Measurements from ENCODE around the gene NRCAM. TPM values are rescaled to one million over a fixed set of nuclear protein-coding genes. Genes with fewer than 3 reads are reported as not detected.

The NRCAM gene
- total and polyA plus RNA-seq, 12 donors = 71.6 to 222 (median 148) TPM

GRCh38 chr7:108290459-108291151, 165.6 kb downstream of the NRCAM start:
- intact Hi-C loops (cut with DNase I) = no loop called here
- H3K27me3 ChIP-seq = no peaks in the 10 kb centered on the region
- DNase-seq = no peak
- no peaks in the 10 kb centered on the region for H3K36me3 ChIP-seq (replicated peaks in 1 of 2)
- H3K4me3 ChIP-seq = no peak overlapping the region
- peak overlapping the region in 4 of 5 donors; percentile 20 to 58 (median 36) for H3K27ac ChIP-seq
- H3K4me1 ChIP-seq (replicated peaks in 1 of 2) = peaks cover 4 to 43% of the 10 kb centered on the region in 2 donors
- H3K9me3 ChIP-seq (replicated peaks in 1 of 3) = no peaks in the 10 kb centered on the region
- TF ChIP-seq CTCF (IDR thresholded peaks at IDR 0.05) (no peak), POLR2A (IDR thresholded peaks at IDR 0.05) (no peak)
- WGBS, 4 donors = 30 to 34% (median 31%) methylated on average over 7 of the region's 7 CpGs

- Histone ChIP-seq H3K9me3 (replicated peaks in 1 of 3) (no peaks in the 10 kb centered on the region), H3K27me3 (no peaks in the 10 kb centered on the region), H3K4me3 (no peak overlapping the region), H3K27ac (peak overlapping the region in 2 of 5 donors; percentile 49 to 58), H3K36me3 (replicated peaks in 1 of 2) (no peaks in the 10 kb centered on the region), H3K4me1 (replicated peaks in 1 of 2) (peaks cover 4 to 43% of the 10 kb centered on the region in 2 donors)
- no peak for TF ChIP-seq CTCF (IDR thresholded peaks at IDR 0.05)
- no peak for TF ChIP-seq POLR2A (IDR thresholded peaks at IDR 0.05)
- DNase-seq = no peak
- WGBS, 4 donors = 38 to 55% (median 49%) methylated on average over 1 of the region's 1 CpG
- intact Hi-C loops (cut with DNase I) = no loop called here
Measured at GRCh38 chr7:108289852-108290251, 166.4 kb downstream of the NRCAM start.

GRCh38 chr7:108287857-108288256, 168.4 kb downstream of the NRCAM start:
- Histone ChIP-seq H3K36me3 (replicated peaks in 1 of 2) (no peaks in the 10 kb centered on the region), H3K9me3 (replicated peaks in 1 of 3) (no peaks in the 10 kb centered on the region), H3K4me3 (no peak overlapping the region), H3K4me1 (replicated peaks in 1 of 2) (peaks cover 10 to 41% of the 10 kb centered on the region in 2 donors), H3K27ac (no peak overlapping the region), H3K27me3 (no peaks in the 10 kb centered on the region)
- TF ChIP-seq CTCF (IDR thresholded peaks at IDR 0.05) (no peak), POLR2A (IDR thresholded peaks at IDR 0.05) (no peak)
- 82 to 100% (median 98%) methylated on average over 3 of the region's 3 CpGs for WGBS, 4 donors
- DNase-seq = no peak
- intact Hi-C loops (cut with DNase I) = no loop called here

- Histone ChIP-seq H3K27ac (no peak overlapping the region), H3K36me3 (replicated peaks in 1 of 2) (no peaks in the 10 kb centered on the region), H3K4me1 (replicated peaks in 1 of 2) (peaks cover 10 to 41% of the 10 kb centered on the region in 2 donors), H3K27me3 (no peaks in the 10 kb centered on the region), H3K9me3 (replicated peaks in 1 of 3) (no peaks in the 10 kb centered on the region), H3K4me3 (no peak overlapping the region)
- WGBS, 4 donors = 80 to 90% (median 89%) methylated on average over 9 of the region's 9 CpGs
- intact Hi-C loops (cut with DNase I) = no loop called here
- TF ChIP-seq POLR2A (IDR thresholded peaks at IDR 0.05) (no peak), CTCF (IDR thresholded peaks at IDR 0.05) (no peak)
- no peak for DNase-seq
Measured at GRCh38 chr7:108286290-108286904, 169.8 kb downstream of the NRCAM start.

Data from adrenal gland (tissue), 12 donors.